Measurements from ENCODE around the gene RAMAC.
"Not testable (repeated sequence)": the region's sequence is repeated elsewhere in the genome, so short reads cannot be mapped to it uniquely, and the experiment has no call there.

Gene RAMAC

GRCh38 chr15:83016906-83017305 is 30.9 kb downstream of the RAMAC start:
- DNase-seq, result no peak

GRCh38 chr15:83018436-83018835 is 32.4 kb downstream of the RAMAC start:
- no peak for DNase-seq

GRCh38 chr15:83030021-83030420 is 44.0 kb downstream of the RAMAC start:
- no peak for DNase-seq

GRCh38 chr15:83031234-83031633 is 45.2 kb downstream of the RAMAC start:
- not testable (repeated sequence) for DNase-seq

GRCh38 chr15:83036253-83036652 is 50.2 kb downstream of the RAMAC start:
- DNase-seq, result no peak

GRCh38 chr15:83039206-83039605 is 53.2 kb downstream of the RAMAC start:
- no peak for DNase-seq
